HepG2 (cell line): ENCODE data around the gene PP2D1. TPM values are rescaled to one million over a fixed set of nuclear protein-coding genes. Genes with fewer than 3 reads are reported as not detected.

ENCODE experiments used
- ATAD3A ChIP-seq: sonication (generic); formaldehyde crosslinking; IDR thresholded peaks from 2 replicates; pipeline ENCODE4 v1.4.0; 2020; ENCODE audit warnings: missing genetic modification reagents
- FIP1L1 ChIP-seq: fragments of 200-400 bp; formaldehyde crosslinking; IDR thresholded peaks from 2 replicates; pipeline ENCODE4 v1.6.1; 2018; ENCODE audit warnings: low read depth, mild to moderate bottlenecking, low read length, moderate library complexity, borderline replicate concordance; ENCODE audit not compliant: insufficient read depth
- SCMH1 ChIP-seq: sonication (generic); formaldehyde crosslinking; IDR thresholded peaks from 2 replicates; pipeline ENCODE4 v1.9.0; 2021; ENCODE audit warnings: missing genetic modification reagents, mild to moderate bottlenecking, borderline replicate concordance
- SYNCRIP ChIP-seq: fragments of 200-400 bp; formaldehyde crosslinking; IDR thresholded peaks from 2 replicates; pipeline ENCODE4 v1.6.1; 2018; ENCODE audit warnings: mild to moderate bottlenecking, low read depth, low read length; ENCODE audit not compliant: insufficient read depth
- USF2 ChIP-seq, 2 experiments: sonication (generic) in 1 of 2; formaldehyde crosslinking in 1 of 2; IDR thresholded peaks; 2 replicates each; pipeline versions ENCODE4 v1.5.1 to v1.6.1; 2011 to 2020; ENCODE audit warnings: borderline replicate concordance in 1 of 2, low read depth in 1 of 2, low read length in 1 of 2, mild to moderate bottlenecking in 1 of 2, missing genetic modification reagents in 1 of 2, moderate library complexity in 1 of 2
- ZBTB42 ChIP-seq: sonication (generic); formaldehyde crosslinking; IDR thresholded peaks from 2 replicates; pipeline ENCODE4 v1.5.0; 2020; ENCODE audit warnings: mild to moderate bottlenecking, missing genetic modification reagents
- ZKSCAN5 ChIP-seq: sonication (generic); formaldehyde crosslinking; IDR thresholded peaks from 2 replicates; pipeline ENCODE4 v1.5.1; 2020; ENCODE audit warnings: mild to moderate bottlenecking, missing genetic modification reagents
- ZKSCAN8 ChIP-seq: IDR thresholded peaks from 2 replicates; pipeline ENCODE4 v1.6.1; 2016; ENCODE audit warnings: borderline replicate concordance, missing genetic modification reagents, missing compliant biosample characterization
- ZNF12 ChIP-seq: sonication (generic); formaldehyde crosslinking; IDR thresholded peaks from 2 replicates; pipeline ENCODE4 v1.5.0; 2020; ENCODE audit warnings: missing genetic modification reagents
- ZNF232 ChIP-seq: sonication (generic); formaldehyde crosslinking; IDR thresholded peaks from 2 replicates; pipeline ENCODE4 v1.4.0; 2020; ENCODE audit warnings: missing genetic modification reagents, borderline replicate concordance
- ZNF33B ChIP-seq: sonication (generic); formaldehyde crosslinking; IDR thresholded peaks from 2 replicates; pipeline ENCODE4 v1.5.1; 2020; ENCODE audit warnings: mild to moderate bottlenecking, missing genetic modification reagents
- ZNF382 ChIP-seq: sonication (generic); formaldehyde crosslinking; IDR thresholded peaks from 2 replicates; pipeline ENCODE4 v1.5.0; 2020; ENCODE audit warnings: missing genetic modification reagents, mild to moderate bottlenecking, borderline replicate concordance
- ZNF672 ChIP-seq: sonication (generic); formaldehyde crosslinking; IDR thresholded peaks from 2 replicates; pipeline ENCODE4 v1.8.1; 2022; ENCODE audit warnings: missing genetic modification reagents
- ZUFSP ChIP-seq: sonication (generic); formaldehyde crosslinking; IDR thresholded peaks from 2 replicates; pipeline ENCODE4 v1.9.0; 2021; ENCODE audit warnings: missing genetic modification reagents, mild to moderate bottlenecking, borderline replicate concordance
- ZZZ3 ChIP-seq: sonication (generic); formaldehyde crosslinking; IDR thresholded peaks from 2 replicates; pipeline ENCODE4 v1.4.0; 2020; ENCODE audit warnings: missing genetic modification reagents, mild to moderate bottlenecking, borderline replicate concordance
- polyA plus RNA-seq, 8 experiments: library from polyadenylated mRNA; depleted of rRNA in 3 of 8; stranded (reverse) in 7 of 8; unstranded in 1 of 8; fragments of >200 nt; fragmentation: Illumina TruSeq in 4 of 8; extraction: Trizol in 4 of 8; gene quantifications; 2 replicates each; pipeline versions ENCODE4 v1.2.1 to v1.2.3, GENCODE V29; 2011 to 2016; ENCODE audit warnings: low read depth in 4 of 8, missing spikeins in 1 of 8, mixed read lengths in 1 of 8; ENCODE audit not compliant: insufficient read depth in 1 of 8
- total RNA-seq, 5 experiments: library from RNA; depleted of rRNA; stranded (reverse); fragments of >200 nt; fragmentation: Illumina TruSeq; extraction: Trizol; gene quantifications; 2 replicates each; pipeline ENCODE4 v1.2.3, GENCODE V29; 2016; ENCODE audit warnings: low read depth in 1 of 5
- TF ChIP-seq, protein P1 (sequence below): sonication (generic); formaldehyde crosslinking; IDR thresholded peaks from 2 replicates; pipeline ENCODE4 v1.4.0; 2020; ENCODE audit warnings: missing genetic modification reagents
- TF ChIP-seq, protein P2 (sequence below): sonication (generic); formaldehyde crosslinking; conservative IDR thresholded peaks from 2 replicates; pipeline ENCODE4 v1.4.0; 2020; ENCODE audit warnings: mild to moderate bottlenecking, missing genetic modification reagents, moderate library complexity

The PP2D1 gene
- total and polyA plus RNA-seq, 2 of the 13 experiments (the other 11 are each of a cell fraction or from before 2014, with no cell fraction given): not detected

- TF ChIP-seq ATAD3A (CRISPR knock-in tag): no peak
- TF ChIP-seq ZZZ3 (CRISPR knock-in tag): no peak
- TF ChIP-seq ZKSCAN8 (CRISPR knock-in tag): no peak
- TF ChIP-seq, protein P1, sequence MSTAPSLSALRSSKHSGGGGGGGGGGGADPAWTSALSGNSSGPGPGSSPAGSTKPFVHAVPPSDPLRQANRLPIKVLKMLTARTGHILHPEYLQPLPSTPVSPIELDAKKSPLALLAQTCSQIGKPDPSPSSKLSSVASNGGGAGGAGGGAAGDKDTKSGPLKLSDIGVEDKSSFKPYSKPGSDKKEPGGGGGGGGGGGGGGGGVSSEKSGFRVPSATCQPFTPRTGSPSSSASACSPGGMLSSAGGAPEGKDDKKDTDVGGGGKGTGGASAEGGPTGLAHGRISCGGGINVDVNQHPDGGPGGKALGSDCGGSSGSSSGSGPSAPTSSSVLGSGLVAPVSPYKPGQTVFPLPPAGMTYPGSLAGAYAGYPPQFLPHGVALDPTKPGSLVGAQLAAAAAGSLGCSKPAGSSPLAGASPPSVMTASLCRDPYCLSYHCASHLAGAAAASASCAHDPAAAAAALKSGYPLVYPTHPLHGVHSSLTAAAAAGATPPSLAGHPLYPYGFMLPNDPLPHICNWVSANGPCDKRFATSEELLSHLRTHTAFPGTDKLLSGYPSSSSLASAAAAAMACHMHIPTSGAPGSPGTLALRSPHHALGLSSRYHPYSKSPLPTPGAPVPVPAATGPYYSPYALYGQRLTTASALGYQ (CRISPR knock-in tag): no peak
- no peak for TF ChIP-seq FIP1L1
- TF ChIP-seq ZNF12: no peak
- no peak for TF ChIP-seq SCMH1 (CRISPR knock-in tag)
- no peak for TF ChIP-seq ZNF33B (CRISPR knock-in tag)
- TF ChIP-seq ZKSCAN5: no peak
- TF ChIP-seq, protein P2, sequence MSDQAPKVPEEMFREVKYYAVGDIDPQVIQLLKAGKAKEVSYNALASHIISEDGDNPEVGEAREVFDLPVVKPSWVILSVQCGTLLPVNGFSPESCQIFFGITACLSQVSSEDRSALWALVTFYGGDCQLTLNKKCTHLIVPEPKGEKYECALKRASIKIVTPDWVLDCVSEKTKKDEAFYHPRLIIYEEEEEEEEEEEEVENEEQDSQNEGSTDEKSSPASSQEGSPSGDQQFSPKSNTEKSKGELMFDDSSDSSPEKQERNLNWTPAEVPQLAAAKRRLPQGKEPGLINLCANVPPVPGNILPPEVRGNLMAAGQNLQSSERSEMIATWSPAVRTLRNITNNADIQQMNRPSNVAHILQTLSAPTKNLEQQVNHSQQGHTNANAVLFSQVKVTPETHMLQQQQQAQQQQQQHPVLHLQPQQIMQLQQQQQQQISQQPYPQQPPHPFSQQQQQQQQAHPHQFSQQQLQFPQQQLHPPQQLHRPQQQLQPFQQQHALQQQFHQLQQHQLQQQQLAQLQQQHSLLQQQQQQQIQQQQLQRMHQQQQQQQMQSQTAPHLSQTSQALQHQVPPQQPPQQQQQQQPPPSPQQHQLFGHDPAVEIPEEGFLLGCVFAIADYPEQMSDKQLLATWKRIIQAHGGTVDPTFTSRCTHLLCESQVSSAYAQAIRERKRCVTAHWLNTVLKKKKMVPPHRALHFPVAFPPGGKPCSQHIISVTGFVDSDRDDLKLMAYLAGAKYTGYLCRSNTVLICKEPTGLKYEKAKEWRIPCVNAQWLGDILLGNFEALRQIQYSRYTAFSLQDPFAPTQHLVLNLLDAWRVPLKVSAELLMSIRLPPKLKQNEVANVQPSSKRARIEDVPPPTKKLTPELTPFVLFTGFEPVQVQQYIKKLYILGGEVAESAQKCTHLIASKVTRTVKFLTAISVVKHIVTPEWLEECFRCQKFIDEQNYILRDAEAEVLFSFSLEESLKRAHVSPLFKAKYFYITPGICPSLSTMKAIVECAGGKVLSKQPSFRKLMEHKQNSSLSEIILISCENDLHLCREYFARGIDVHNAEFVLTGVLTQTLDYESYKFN (CRISPR knock-in tag): no peak
- no peak for TF ChIP-seq ZNF382
- TF ChIP-seq ZBTB42 (CRISPR knock-in tag): no peak
- TF ChIP-seq USF2 (IDR thresholded peaks at IDR 0.05; ENCODE audit: low read depth, low read length): no peak
- no peak for TF ChIP-seq USF2 (CRISPR knock-in tag; IDR thresholded peaks at IDR 0.05; ENCODE audit: borderline replicate concordance)
- TF ChIP-seq ZUFSP (CRISPR knock-in tag): no peak
- TF ChIP-seq ZNF672 (CRISPR knock-in tag): no peak
- TF ChIP-seq SYNCRIP: no peak
- TF ChIP-seq ZNF232 (CRISPR knock-in tag): no peak
Observed at GRCh38 chr3:20039765-20040547, 27.9 kb upstream of the PP2D1 start, which contains the start of gene KAT2B (continued).
